Esophagus muscularis mucosa (tissue), 4 donors: ENCODE measurements around the gene TKT.

ENCODE experiments used
- EP300 ChIP-seq: sonication (generic); formaldehyde crosslinking; IDR thresholded peaks from one replicate; pipeline ENCODE4 v1.6.1; 2017; ENCODE audit warnings: antibody characterized with exemption
- POLR2A ChIP-seq: fragments of 450-650 bp; IDR thresholded peaks from one replicate; pipeline ENCODE4 v1.6.1; 2017; ENCODE audit warnings: antibody characterized with exemption, moderate library complexity, mild to moderate bottlenecking, low read depth
- POLR2AphosphoS5 ChIP-seq, 2 donors: sonication (generic); formaldehyde crosslinking; IDR thresholded peaks; one replicate each; pipeline ENCODE4 v1.6.1; 2017; ENCODE audit warnings: antibody characterized with exemption in 2 of 2
- TF ChIP-seq, protein P1 (sequence below), 3 experiments: fragments of 200-600 bp in 2 of 3; fragments of 450-650 bp in 1 of 3; sonication (generic) in 2 of 3; IDR thresholded peaks; one replicate each; pipeline ENCODE4 v1.5.1; 2017 to 2019; ENCODE audit warnings: antibody characterized with exemption in 3 of 3, mild to moderate bottlenecking in 2 of 3, moderate library complexity in 1 of 3

- TF ChIP-seq, protein P1, sequence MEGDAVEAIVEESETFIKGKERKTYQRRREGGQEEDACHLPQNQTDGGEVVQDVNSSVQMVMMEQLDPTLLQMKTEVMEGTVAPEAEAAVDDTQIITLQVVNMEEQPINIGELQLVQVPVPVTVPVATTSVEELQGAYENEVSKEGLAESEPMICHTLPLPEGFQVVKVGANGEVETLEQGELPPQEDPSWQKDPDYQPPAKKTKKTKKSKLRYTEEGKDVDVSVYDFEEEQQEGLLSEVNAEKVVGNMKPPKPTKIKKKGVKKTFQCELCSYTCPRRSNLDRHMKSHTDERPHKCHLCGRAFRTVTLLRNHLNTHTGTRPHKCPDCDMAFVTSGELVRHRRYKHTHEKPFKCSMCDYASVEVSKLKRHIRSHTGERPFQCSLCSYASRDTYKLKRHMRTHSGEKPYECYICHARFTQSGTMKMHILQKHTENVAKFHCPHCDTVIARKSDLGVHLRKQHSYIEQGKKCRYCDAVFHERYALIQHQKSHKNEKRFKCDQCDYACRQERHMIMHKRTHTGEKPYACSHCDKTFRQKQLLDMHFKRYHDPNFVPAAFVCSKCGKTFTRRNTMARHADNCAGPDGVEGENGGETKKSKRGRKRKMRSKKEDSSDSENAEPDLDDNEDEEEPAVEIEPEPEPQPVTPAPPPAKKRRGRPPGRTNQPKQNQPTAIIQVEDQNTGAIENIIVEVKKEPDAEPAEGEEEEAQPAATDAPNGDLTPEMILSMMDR (IDR thresholded peaks at IDR 0.05), result no peak
- no peak for TF ChIP-seq EP300
- no peak for TF ChIP-seq POLR2A
- no peak for TF ChIP-seq POLR2AphosphoS5 (IDR thresholded peaks at IDR 0.05)
These were observed 67.6 kb downstream of the TKT start for GRCh38 chr3:53188136-53188685.
